Mucosa of rectum (tissue), 2 donors: ENCODE results near the gene ELFN2.
A peak's percentile ranks its signal among the peaks of the same experiment; 100 is the strongest.
"Not testable (repeated sequence)": the region's sequence is repeated elsewhere in the genome, so short reads cannot be mapped to it uniquely, and the experiment has no call there.

Experiments
- H3K27ac ChIP-seq, 2 donors: one replicate each; pipeline ENCODE4 v1.7.0; 2013; ENCODE audit warnings: inconsistent platforms in 2 of 2, low read depth in 2 of 2, low read length in 2 of 2
- H3K27me3 ChIP-seq, 2 donors: one replicate each; pipeline ENCODE4 v1.7.0; 2013; ENCODE audit warnings: low read length in 2 of 2; ENCODE audit not compliant: control insufficient read depth in 2 of 2, insufficient read depth in 2 of 2
- H3K36me3 ChIP-seq, 2 donors: one replicate each; pipeline ENCODE4 v1.7.0; 2013; ENCODE audit warnings: low read length in 2 of 2; ENCODE audit not compliant: control insufficient read depth in 2 of 2, insufficient read depth in 2 of 2
- H3K4me1 ChIP-seq, 2 donors: one replicate each; pipeline ENCODE4 v1.7.0; 2013; ENCODE audit warnings: low read length in 2 of 2, mild to moderate bottlenecking in 1 of 2; ENCODE audit not compliant: control insufficient read depth in 2 of 2, insufficient read depth in 2 of 2
- H3K4me3 ChIP-seq, 2 donors: one replicate each; pipeline ENCODE4 v1.7.0; 2013; ENCODE audit warnings: low read length in 2 of 2
- H3K9ac ChIP-seq, 2 donors: one replicate each; pipeline ENCODE4 v1.7.0; 2013; ENCODE audit warnings: low read length in 2 of 2, low read depth in 1 of 2, mild to moderate bottlenecking in 1 of 2
- H3K9me3 ChIP-seq, 2 donors: one replicate each; pipeline ENCODE4 v1.7.0; 2013; ENCODE audit warnings: low read length in 2 of 2; ENCODE audit not compliant: control insufficient read depth in 2 of 2
- donor health status: healthy.
- donor health status: Normal muscosa, but diverticular disease.

Gene ELFN2

GRCh38 chr22:37427135-37427710 lies at the start of gene ELFN2:
Gene ELFN2, minus strand, starts transcription at chr22:37427479. Its CDS starts 51,945 bp downstream, at chr22:37375534.
- H3K4me1 ChIP-seq, result peaks cover 0 to 2% of the 10 kb centered on the region in 2 donors
- no peak within 1 kb of the TSS for H3K9ac ChIP-seq
- H3K27ac ChIP-seq, result no peak within 1 kb of the TSS
- H3K4me3 ChIP-seq, result peak within 1 kb of the TSS in 1 of 2 donors; percentile 10
- no peaks in the 10 kb centered on the region for H3K36me3 ChIP-seq
- peaks cover 54 to 67% of the 10 kb centered on the region in 2 donors for H3K27me3 ChIP-seq
- no peaks in the 10 kb centered on the region for H3K9me3 ChIP-seq

GRCh38 chr22:37476389-37477329 lies 49.4 kb upstream of the ELFN2 start:
- H3K27ac ChIP-seq, result no peak overlapping the region
- no peak overlapping the region for H3K4me3 ChIP-seq
- H3K9ac ChIP-seq, result no peak overlapping the region
- no peaks in the 10 kb centered on the region for H3K9me3 ChIP-seq
- H3K36me3 ChIP-seq, result peaks cover 0 to 10% of the 10 kb centered on the region in 2 donors
- H3K27me3 ChIP-seq, result no peaks in the 10 kb centered on the region
- no peaks in the 10 kb centered on the region for H3K4me1 ChIP-seq

- H3K27me3 ChIP-seq, result no peaks in the 10 kb centered on the region
- no peak overlapping the region for H3K27ac ChIP-seq
- no peaks in the 10 kb centered on the region for H3K4me1 ChIP-seq
- H3K9me3 ChIP-seq, result no peaks in the 10 kb centered on the region
- no peak overlapping the region for H3K4me3 ChIP-seq
- H3K36me3 ChIP-seq, result peaks cover 0 to 10% of the 10 kb centered on the region in 2 donors
- no peak overlapping the region for H3K9ac ChIP-seq
These were observed 47.3 kb upstream of the ELFN2 start for GRCh38 chr22:37474447-37475090.

GRCh38 chr22:37473437-37473946 lies 46.2 kb upstream of the ELFN2 start:
- Histone ChIP-seq H3K27ac (no peak overlapping the region), H3K9me3 (no peaks in the 10 kb centered on the region), H3K27me3 (no peaks in the 10 kb centered on the region), H3K4me1 (no peaks in the 10 kb centered on the region), H3K4me3 (no peak overlapping the region), H3K36me3 (peaks cover 0 to 10% of the 10 kb centered on the region in 2 donors), H3K9ac (no peak overlapping the region)

- Histone ChIP-seq H3K27me3 (no peaks in the 10 kb centered on the region), H3K9me3 (no peaks in the 10 kb centered on the region), H3K4me3 (no peak overlapping the region), H3K36me3 (peaks cover 0 to 8% of the 10 kb centered on the region in 2 donors), H3K27ac (no peak overlapping the region), H3K4me1 (no peaks in the 10 kb centered on the region), H3K9ac (no peak overlapping the region)
These were observed 45.2 kb upstream of the ELFN2 start for GRCh38 chr22:37472418-37473006.

- no peaks in the 10 kb centered on the region for H3K9me3 ChIP-seq
- no peak overlapping the region for H3K9ac ChIP-seq
- H3K36me3 ChIP-seq, result peaks cover 0 to 8% of the 10 kb centered on the region in 2 donors
- H3K27ac ChIP-seq, result no peak overlapping the region
- no peaks in the 10 kb centered on the region for H3K4me1 ChIP-seq
- no peaks in the 10 kb centered on the region for H3K27me3 ChIP-seq
- H3K4me3 ChIP-seq, result no peak overlapping the region
These were observed 44.6 kb upstream of the ELFN2 start for GRCh38 chr22:37471727-37472417.

GRCh38 chr22:37470087-37470445 lies 42.8 kb upstream of the ELFN2 start:
- H3K27me3 ChIP-seq, result peaks cover 0 to 4% of the 10 kb centered on the region in 2 donors
- no peak overlapping the region for H3K9ac ChIP-seq
- no peaks in the 10 kb centered on the region for H3K9me3 ChIP-seq
- no peak overlapping the region for H3K27ac ChIP-seq
- no peaks in the 10 kb centered on the region for H3K4me1 ChIP-seq
- peaks cover 0 to 8% of the 10 kb centered on the region in 2 donors for H3K36me3 ChIP-seq
- no peak overlapping the region for H3K4me3 ChIP-seq

- no peaks in the 10 kb centered on the region for H3K9me3 ChIP-seq
- peaks cover 0 to 4% of the 10 kb centered on the region in 2 donors for H3K27me3 ChIP-seq
- H3K4me3 ChIP-seq, result no peak overlapping the region
- no peaks in the 10 kb centered on the region for H3K4me1 ChIP-seq
- H3K36me3 ChIP-seq, result peaks cover 0 to 4% of the 10 kb centered on the region in 2 donors
- no peak overlapping the region for H3K9ac ChIP-seq
- H3K27ac ChIP-seq, result no peak overlapping the region
These were observed 42.3 kb upstream of the ELFN2 start for GRCh38 chr22:37469416-37470086.

GRCh38 chr22:37468201-37468695 lies 41.0 kb upstream of the ELFN2 start:
- H3K27me3 ChIP-seq, H3K36me3 ChIP-seq, H3K27ac ChIP-seq, H3K4me1 ChIP-seq, H3K4me3 ChIP-seq, H3K9me3 ChIP-seq, H3K9ac ChIP-seq: not testable (repeated sequence)
